NCI-H1694 treated with DMSO at 0.1 percent for 48 hours (cell line): ENCODE data around the gene CCDC116.
"Not testable (repeated sequence)": the region's sequence is repeated elsewhere in the genome, so short reads cannot be mapped to it uniquely, and the experiment has no call there.

ENCODE experiments used
- DNase-seq: peaks from one replicate; lab custom pipeline; 2025; lab: John Stamatoyannopoulos, UW

CCDC116 gene

DNA sequence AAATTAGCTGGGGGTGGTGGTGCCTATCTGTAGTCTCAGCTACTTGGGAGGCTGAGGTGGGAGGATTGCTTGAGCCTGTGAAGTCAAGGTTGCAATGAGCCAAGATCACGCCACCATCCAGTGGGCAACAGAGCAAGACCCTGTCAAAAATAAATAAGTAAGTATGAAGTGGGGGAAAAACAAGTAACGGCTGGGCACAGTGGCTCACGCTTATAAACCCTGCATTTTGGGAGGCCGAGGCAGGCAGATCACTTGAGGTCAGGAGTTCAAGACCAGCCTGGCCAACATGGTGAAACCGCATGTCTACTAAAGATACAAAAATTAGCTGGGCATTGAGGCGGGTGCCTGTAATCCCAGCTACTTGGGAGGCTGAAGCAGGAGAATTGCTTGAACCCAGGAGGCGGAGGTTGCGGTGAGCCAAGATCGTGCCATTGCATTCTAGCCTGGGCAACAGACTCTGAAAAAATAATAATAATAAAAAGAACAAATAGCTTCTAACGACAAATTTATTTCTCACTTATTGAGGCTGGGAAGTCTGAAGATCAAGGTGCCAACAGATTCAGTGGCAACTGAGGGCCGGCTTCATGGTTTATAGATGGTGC, 22.9 kb upstream of the CCDC116 start:
- DNase-seq = not testable (repeated sequence)

DNA sequence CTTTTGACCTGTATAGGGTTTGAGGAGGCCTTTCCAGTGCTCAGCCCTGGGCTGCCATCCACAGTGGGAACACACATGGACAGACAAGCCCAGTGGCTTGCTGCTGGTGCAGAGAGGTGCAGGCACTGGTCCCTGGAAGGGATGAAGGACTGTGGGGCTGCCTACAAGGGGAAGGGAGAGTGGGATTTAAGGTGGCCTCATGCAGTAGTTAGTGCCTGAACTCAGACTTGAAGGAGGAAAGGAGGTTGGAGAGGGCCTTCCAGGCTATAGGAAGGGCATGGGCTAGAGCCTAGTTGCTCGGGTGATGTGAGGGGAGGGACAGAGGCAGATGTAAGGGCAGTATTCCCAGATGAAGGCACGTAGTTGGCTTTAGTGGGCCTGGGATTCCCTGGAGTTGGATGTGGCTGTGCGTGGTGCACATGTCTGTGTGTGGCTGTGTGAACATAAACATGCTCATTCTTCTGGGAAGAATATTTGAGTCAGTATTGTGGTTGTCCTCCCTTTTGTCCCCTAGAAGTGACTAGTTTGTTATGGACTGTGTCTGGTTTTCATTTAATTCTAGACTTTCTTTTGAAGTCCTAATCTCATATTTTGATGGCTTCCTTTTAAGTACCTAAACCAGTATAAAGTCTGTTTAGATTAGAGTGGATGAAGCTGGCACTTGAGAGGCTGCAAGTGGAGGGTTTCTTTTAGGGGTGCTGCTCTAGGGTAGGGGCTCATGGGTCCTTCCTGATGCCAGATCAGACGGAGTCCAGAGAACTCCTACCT, 21.2 kb upstream of the CCDC116 start:
- DNase-seq = no peak

DNA sequence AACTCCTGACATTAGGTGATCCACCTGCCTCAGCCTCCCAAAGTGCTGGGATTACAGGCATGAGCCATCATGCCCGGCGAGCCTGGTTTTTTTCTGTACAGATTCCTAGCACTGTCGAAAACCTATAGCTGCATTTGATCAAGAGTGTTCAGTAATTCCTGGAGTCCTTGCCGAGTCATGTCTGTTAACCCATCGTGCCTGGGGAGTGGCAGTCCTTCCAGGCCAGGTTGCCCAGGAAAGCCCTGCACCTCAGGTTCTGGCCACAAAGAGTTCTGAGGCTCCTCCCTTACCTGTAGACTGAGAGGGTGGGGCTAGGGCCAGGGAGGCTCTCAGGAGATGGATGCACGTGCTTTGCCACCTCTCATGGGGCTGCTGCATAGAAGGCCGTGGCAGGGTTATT, 19.7 kb upstream of the CCDC116 start:
- DNase-seq = no peak

DNA sequence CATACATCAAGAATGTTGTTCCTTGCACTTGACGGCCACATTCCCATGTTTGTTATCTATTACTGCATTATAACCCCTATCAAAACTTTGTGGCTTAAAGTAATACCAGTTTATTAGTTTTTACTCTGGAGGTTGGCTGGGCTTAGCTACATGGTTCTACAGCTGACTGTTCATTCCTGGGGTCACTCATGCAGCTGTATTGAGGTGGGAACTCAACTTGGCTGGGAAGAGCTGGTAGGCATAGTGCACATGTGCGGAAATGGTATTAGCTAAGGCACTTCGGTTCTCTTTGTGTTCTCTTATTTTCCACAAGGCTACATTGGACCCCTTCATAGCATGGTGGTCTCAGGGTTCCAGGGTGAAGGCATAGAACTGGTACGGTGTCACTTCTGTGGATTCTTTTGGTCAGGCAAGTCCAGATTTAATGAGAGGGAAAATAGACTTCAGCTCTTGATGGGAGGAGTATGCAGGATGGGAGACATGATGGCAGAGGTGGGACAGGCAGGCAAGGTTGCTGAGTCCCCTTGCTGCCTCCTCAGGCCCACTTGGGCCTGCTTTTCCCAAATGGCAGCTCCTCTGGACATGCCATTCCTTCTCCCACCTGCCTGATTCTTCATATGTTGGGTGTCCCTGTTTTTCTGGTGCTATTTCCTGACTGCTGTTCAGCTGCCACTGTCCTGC, 18.9 kb upstream of the CCDC116 start:
- DNase-seq = no peak

DNA sequence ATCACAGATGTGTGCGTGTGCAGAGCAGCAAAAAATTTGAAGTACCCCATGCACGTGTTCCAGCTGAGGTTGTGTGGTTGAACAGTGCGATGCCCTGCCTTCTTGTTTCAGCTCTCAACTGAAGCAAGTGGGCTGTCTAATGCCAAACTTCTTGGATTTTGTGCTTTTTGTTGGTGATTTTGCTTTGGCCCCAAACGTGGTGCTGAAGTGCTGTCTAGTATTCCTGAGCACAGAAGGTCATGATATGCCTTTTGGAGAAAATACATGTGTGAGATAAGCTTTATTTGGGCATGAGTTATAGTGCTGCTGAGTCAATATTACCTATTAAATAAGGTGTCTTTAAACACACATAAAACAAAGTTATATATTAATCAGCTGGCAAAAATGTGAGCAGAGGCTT, 16.8 kb upstream of the CCDC116 start:
- DNase-seq = no peak

DNA sequence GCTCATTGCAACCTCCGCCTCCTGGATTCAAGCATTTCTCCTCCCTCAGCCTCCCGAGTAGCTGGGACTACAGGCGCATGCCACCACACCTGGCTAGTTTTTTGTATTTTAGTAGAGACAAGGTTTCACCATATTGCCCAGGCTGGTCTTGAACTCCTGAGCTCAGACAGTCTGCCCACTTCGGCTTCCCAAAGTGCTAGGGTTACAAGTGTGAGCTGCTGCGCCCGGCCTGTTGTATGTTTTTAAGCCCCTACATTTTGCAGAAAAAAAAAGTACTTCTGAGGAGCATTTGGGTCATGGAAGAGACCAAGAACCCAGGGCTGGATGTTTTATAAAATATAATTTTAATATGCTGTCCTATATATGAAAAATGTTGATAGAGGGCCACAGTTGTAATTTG, 15.2 kb upstream of the CCDC116 start:
- DNase-seq = not testable (repeated sequence)

DNA sequence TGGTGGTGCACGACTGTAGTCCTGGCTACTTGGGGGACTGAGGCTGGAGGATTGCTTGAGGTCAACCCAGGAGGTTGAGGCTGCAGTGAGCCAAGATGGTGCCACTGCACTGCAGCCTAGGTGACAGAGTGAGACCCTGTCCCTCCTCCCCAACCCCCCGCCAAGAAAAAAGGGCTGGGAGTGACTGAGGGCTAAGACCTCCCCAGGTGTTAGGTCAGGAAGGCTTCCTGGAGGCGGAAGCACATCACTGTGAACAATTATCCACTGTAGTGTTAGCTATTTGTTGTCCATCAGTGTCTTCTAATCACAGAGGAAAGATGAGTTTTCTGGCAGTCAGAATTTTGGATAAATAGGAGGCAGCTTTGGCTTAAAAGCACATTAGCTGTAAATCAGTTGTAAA, 11.5 kb upstream of the CCDC116 start:
- no peak for DNase-seq

DNA sequence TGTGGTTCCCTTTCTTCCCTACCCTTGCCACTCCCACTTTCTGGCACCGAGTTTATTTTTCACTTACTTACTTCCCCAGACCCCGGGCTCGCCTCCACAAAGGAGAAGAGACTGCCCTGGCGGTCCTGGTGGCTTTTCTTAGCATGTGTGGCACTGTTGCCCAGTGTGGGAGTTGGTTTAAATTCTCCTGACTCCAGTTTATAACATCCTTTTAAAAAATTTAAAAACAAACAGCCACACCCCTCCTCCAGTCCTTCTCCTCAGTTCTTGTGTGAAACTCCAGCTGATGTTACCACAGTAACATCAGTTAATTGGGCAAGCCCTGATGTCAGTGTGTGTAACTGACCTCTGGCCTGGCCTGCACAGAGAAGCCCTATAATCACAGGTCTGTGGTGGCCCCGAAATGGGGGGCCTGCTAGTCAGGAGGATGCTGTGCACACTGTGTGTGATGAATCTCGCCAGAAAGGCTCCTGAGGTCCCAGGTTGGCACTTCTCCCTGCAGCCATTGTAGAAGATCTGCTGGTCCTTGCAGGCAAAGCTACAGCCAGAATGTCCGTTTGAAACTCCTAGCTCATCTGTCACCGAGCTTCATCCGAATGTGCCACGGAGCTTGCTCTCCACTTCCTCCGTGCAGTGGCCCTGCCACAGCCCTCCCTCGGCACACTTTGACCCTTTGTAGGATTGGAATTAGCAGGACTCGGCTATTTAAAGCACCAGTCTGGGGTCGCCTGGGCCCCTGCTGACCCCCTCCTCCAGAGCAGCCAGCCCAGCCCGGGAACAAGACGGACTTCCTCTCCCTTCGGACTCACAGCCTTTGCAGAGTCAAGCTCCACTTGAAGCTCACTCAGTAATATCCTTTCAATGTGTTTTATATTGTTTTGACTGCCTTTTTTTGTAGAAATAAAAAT, 10.3 kb upstream of the CCDC116 start:
- no peak for DNase-seq

DNA sequence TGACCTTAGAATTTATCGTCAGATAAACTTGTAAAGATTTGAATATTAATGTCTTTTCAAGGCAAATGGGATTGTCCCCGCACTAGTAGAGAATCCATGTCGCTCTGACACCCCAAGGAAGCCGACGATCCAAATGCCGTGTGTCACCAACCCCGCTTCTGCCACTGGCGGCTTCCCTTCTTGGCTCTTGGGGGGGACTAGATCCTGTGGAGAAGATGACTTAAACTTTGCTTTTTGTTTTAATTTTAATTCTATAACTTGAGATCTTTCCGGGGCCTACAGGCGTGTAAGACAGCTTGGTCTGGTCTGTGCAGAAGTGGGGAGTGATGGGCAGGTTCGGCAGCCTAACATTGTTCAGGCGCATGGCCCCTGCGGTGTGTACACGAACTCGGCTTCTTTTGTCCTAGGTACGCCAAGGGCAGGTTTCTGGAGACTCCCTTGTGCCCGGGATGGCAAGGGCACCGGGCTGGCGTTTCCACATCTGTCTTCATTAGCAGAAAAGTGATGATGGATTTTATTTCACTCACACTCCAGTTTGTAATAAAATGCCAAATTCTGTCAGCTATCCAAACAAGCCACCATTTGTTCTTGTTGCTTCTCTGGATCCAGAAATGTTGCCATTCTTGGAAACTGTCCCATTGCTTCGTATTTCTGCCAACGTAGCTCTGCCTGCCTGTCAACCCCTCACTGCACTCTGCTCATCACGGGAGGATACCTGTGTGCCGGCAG, 9.5 kb upstream of the CCDC116 start:
- peak; percentile 68 for DNase-seq

DNA sequence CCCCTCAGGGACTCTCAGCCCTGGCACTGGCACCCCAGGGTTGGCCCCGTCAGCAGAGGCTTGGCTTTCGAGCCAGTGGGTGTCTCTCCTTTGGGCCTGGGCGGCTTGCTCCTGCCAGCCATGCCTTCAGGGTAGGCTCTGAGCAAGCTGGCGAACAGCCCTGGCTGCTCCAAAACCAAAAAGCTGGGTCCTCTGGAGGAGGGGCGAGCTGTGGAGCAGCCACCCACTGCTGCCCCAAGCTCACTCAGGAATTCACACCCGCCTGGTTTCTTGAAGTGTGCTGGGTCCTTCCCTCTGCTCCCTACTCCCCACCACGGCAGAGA, 9.0 kb upstream of the CCDC116 start:
- DNase-seq = peak; percentile 33

DNA sequence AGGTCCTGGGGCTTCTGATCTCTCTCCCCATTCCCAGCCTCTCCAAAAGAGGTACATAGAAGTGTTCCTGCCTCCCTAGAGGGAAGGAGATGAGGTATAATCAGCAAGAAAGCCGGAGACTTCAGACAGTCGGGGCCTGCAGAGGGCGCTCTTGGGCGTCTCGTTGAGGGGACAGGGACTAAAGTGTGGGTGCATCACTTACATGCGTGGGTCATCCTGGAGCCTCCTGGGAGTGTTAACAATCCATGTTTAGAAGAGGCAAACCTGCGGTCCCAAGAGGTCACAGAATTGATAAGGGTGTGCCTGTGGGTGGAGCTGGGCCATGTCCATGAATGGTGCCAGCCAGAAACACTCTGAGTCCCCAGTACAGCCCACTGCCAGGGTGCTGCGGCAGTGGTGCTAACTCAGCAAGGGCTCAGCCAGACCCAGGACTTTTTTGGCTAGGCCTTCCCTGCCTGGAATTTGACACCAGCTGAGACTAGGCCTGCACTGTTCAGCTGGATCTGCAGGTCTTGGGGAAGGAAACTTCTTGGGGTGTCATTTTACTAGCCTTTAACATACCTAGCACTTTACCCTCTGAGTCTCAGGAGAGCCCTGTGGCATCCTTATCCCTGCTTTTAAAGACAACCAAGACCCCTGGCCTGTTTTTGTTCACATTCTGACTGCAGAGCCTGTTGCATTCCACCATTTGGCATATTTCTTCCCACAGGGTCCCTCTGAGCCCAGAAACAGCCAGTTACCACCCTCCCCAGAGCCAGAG, 8.3 kb upstream of the CCDC116 start:
- peak; percentile 31 for DNase-seq

DNA sequence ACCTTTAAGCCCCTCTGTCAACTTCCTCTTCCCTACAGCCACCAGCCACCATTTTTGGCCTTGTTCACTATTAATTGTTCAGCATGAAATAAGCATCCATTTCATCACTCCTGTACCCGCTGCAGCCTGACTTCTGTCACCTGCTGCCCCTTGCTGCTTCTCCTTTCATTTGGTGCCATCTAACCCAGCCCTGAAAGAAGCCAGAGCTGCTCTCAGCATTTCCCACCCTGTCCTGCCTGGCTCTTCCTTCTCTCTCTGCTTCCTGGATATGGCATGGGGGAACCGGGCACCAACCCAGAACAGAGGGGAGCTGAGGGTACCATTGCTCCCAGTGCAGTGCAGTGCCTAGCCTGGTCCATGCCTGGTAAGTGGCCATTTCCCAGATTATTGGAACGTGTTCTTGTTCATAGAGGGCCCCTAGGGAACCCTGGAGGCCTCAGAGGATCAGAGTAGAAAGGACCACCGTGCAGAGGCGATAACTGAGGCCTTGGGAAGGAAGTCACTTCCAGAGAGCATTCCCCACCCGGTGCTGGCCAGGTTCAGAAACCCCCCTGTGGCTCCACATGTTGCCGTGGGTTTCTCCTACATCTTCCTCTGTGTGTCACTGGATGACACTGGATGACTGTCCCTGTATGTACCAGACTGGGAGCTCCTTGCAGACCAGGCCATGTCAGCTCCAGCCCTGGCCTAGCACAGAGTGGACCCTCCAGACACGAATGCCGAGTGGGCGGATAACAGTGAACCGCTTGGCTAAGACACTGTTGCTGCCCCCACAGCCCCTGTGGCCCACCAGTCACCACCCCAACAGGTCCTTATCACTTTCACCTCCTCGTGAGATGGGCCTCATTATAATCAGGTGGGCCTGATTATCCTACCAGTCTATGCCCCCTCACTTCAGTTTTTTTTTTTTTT, 7.4 kb upstream of the CCDC116 start:
- DNase-seq = no peak

DNA sequence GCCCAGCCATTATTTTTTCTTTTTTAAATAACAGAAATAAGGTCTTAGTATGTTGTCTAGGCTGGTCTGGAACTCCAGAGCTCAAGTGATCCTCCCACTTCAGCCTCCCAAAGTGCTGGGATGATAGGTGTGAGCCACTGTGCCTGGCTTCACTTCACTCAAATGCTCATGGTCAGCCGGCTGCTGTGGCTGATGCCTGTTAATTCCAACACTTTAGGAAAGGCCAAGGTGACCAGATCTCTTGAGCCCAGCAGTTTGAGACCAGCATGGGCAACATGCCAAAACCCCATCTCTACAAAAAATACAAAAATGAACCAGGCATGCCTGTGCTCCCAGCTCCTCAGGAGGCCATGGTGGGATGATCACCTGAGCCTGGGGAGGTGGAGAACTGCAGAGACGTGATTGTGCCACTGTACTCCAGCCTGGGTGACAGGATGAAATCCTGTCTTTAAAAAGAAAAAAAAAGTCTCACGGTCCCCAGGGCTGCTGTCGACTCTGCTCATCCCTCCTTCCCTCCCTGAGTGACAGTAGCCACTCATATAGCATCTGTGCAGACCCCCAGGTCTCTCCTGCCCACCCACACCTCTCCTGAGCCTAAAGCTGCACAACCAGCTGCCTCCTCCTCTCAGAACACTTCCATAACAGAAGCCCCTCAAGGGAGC, 6.4 kb upstream of the CCDC116 start:
- no peak for DNase-seq

DNA sequence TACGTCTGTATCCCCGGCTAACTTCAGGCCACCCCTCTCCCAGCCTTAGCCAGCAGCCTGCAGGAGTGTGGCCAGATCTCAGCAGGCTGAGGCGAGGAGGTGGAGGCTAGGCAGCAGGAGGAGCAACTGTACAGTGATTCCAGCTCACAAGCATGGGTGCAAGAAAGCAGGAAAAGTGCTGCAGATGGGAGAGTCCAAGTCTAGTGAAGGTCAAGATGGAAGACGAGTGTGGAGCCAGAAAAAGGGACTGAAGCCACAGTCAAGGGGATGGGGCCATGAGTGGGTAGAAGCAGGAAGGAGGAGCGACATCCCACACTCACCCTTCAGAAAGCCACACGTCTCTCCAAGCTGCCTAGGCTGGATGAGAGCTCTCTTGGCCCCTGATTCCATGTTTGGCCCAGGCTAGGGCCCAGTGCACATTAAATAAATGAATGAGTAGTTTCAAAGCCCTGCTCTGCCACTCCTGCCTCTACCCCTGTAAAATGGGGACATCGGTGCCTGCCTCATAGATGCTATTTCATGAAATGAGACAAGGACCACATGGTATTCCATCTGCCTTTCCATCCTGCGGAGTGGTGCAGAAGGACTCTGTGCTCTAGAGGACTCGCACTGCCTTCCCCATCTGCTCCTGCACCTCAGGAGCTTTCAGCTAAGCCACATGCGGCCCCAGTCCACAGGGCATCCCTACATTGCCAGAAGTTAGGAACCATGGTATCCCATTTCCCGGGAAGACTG, 5.7 kb upstream of the CCDC116 start:
- DNase-seq = peak; percentile 90

DNA sequence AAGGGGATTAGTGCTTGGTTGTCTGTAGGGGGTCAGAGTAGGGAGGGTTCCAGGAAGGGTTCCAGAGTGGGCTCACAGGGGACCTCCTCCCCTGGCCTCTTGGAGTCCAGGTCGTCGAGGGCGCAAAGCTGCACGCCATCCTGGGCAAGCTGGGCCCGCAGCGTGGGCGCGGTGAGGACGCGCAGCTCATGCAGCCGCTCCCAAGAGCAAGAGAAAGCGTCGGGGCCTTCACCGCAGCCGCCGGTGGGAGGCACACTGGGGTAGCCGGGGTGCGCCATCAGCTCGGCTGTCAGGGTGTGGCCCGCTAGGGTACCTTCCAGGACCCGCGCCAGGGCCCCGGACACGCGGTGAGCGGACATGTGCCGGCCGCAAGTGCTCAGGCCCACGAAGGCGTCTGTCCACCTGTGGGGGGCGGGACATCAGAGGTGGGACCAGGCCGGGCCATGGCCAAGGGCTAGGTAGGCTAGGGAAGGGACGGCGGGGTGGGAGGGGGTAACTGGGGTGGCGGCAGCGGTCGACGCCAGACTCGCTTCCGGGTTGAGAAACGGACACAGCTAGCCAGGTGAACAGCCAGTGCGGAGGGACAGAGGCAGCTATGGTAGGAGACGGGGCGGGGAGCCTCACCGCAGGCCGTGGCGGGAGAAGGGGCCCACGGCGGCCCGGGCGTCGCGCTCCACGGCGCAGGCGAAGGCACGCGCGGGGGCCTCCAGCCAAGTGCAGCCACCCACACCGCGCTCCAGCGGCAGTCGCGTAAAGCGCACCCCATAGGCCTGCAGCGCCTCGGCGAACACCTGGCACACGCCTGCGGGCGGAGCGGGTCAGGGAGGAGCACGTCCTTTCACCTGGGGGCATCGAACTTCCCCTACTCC, 3.9 kb upstream of the CCDC116 start:
- no peak for DNase-seq

DNA sequence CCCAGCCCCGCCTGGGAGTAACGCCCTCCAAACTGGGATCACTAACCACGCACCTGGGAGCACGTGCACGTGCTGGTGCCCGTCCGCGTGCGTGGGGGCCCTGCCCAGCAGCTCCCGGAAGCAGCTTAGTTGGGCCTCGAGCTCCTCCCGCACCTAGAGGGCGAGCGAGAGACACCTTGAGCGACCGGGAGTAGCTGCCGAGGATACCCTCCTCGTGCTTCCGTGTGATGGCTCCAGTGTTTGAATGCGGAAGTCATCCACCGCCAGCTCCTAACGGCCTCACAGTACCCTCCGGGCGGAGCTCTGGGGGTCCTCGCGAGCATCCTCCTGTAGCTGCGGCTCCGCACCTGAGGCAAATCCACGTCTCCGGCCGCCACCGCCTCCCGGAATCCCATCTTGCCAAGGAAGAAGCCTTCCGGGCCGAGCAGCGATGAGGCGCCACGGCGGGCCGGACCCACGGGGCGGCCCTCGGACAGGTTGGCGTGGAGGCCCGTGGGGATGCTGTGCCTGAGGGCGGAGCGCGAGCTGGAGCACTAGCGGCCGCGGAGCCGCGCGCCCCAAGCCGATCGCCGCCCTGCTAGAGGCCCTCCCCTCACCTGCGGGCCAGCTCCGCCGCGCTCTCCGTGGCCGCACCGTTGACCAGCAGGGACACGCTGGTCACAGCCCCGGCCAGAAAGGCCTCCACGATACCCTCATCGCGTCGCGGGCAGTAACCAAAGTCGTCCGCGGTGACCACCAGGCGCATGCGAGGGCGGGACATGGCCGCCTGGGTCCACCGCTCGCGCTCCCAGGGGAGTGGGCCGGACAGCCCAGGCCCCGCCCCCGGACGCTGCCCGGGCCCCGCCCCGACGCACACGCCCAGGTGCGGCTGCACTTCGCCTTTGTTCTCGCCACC, 3.1 kb upstream of the CCDC116 start, which contains the start of gene YDJC:
Gene YDJC, minus strand, starts transcription at position 768 of the 895 bp plus-strand sequence. Its CDS starts 8 bp downstream, at position 760.
- DNase-seq = peak; percentile 87
